Type B pancreatic cell (in vitro differentiated cells): Measurements from ENCODE around the gene ZNF771. TPM values are rescaled to one million over a fixed set of nuclear protein-coding genes. Genes with fewer than 3 reads are reported as not detected.

Source experiments
- DNase-seq: peaks from one replicate; pipeline ENCODE4 v3.0.0; 2021; ENCODE audit warnings: mixed read lengths; ENCODE audit not compliant: unreplicated experiment; ENCODE audit errors: extremely low spot score
- H3K27ac Mint-ChIP-seq: 2 replicates; pipeline ENCODE4 v1.8.0; 2021; ENCODE audit warnings: mild to moderate bottlenecking, mixed read lengths
- H3K27me3 Mint-ChIP-seq: 2 replicates; pipeline ENCODE4 v1.8.0; 2021; ENCODE audit warnings: mixed read lengths
- H3K36me3 Mint-ChIP-seq: 2 replicates; pipeline ENCODE4 v1.8.0; 2021; ENCODE audit warnings: mixed read lengths
- H3K4me1 Mint-ChIP-seq: one replicate; pipeline ENCODE4 v1.8.0; 2021; ENCODE audit warnings: mixed read lengths; ENCODE audit not compliant: unreplicated experiment
- H3K4me3 Mint-ChIP-seq: 2 replicates; pipeline ENCODE4 v1.8.0; 2021; ENCODE audit warnings: mild to moderate bottlenecking, mixed read lengths
- H3K9me3 Mint-ChIP-seq: 2 replicates; pipeline ENCODE4 v1.8.0; 2021; ENCODE audit warnings: mixed read lengths
- total RNA-seq: library from RNA; stranded (reverse); gene quantifications from 2 replicates; pipeline ENCODE4 v1.2.1, GENCODE V29; 2021; ENCODE audit warnings: low replicate concordance
- TF ChIP-seq, protein P1 (sequence below): fragments of 200-600 bp; sonication (generic); conservative IDR thresholded peaks from 2 replicates; pipeline ENCODE4 v1.5.0; 2021; ENCODE audit warnings: antibody characterized with exemption, mild to moderate bottlenecking

ZNF771 gene
- total RNA-seq, 1 donor from 2014 or later = 15.5 TPM

- H3K4me3 Mint-ChIP-seq = no peak overlapping the region
- no peaks in the 10 kb centered on the region for H3K9me3 Mint-ChIP-seq
- peaks cover 18% of the 10 kb centered on the region for H3K36me3 Mint-ChIP-seq
- no peaks in the 10 kb centered on the region for H3K27me3 Mint-ChIP-seq
- TF ChIP-seq, protein P1, sequence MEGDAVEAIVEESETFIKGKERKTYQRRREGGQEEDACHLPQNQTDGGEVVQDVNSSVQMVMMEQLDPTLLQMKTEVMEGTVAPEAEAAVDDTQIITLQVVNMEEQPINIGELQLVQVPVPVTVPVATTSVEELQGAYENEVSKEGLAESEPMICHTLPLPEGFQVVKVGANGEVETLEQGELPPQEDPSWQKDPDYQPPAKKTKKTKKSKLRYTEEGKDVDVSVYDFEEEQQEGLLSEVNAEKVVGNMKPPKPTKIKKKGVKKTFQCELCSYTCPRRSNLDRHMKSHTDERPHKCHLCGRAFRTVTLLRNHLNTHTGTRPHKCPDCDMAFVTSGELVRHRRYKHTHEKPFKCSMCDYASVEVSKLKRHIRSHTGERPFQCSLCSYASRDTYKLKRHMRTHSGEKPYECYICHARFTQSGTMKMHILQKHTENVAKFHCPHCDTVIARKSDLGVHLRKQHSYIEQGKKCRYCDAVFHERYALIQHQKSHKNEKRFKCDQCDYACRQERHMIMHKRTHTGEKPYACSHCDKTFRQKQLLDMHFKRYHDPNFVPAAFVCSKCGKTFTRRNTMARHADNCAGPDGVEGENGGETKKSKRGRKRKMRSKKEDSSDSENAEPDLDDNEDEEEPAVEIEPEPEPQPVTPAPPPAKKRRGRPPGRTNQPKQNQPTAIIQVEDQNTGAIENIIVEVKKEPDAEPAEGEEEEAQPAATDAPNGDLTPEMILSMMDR = no peak
- H3K27ac Mint-ChIP-seq = peak overlapping the region; percentile 55
- no peak for DNase-seq
- H3K4me1 Mint-ChIP-seq = peaks cover 7% of the 10 kb centered on the region
These were observed 46.2 kb upstream of the ZNF771 start for GRCh38 chr16:30361180-30361579.

GRCh38 chr16:30365200-30365599 lies 42.2 kb upstream of the ZNF771 start:
- H3K4me3 Mint-ChIP-seq = no peak overlapping the region

GRCh38 chr16:30366511-30366910 lies 40.9 kb upstream of the ZNF771 start:
- Mint-ChIP-seq H3K9me3 (no peaks in the 10 kb centered on the region), H3K36me3 (peaks cover 14% of the 10 kb centered on the region), H3K27ac (no peak overlapping the region), H3K4me3 (peak overlapping the region; percentile 94), H3K4me1 (peaks cover 35% of the 10 kb centered on the region), H3K27me3 (no peaks in the 10 kb centered on the region)
- no peak for DNase-seq
- TF ChIP-seq, protein P1 = no peak

More at GRCh38 chr16:30365200-30365599, 42.2 kb upstream of the ZNF771 start:
- peaks cover 29% of the 10 kb centered on the region for H3K4me1 Mint-ChIP-seq
- H3K36me3 Mint-ChIP-seq = peaks cover 18% of the 10 kb centered on the region
- no peaks in the 10 kb centered on the region for H3K27me3 Mint-ChIP-seq
- no peaks in the 10 kb centered on the region for H3K9me3 Mint-ChIP-seq
- no peak for DNase-seq
- TF ChIP-seq, protein P1 = no peak
- H3K27ac Mint-ChIP-seq = no peak overlapping the region

DNA sequence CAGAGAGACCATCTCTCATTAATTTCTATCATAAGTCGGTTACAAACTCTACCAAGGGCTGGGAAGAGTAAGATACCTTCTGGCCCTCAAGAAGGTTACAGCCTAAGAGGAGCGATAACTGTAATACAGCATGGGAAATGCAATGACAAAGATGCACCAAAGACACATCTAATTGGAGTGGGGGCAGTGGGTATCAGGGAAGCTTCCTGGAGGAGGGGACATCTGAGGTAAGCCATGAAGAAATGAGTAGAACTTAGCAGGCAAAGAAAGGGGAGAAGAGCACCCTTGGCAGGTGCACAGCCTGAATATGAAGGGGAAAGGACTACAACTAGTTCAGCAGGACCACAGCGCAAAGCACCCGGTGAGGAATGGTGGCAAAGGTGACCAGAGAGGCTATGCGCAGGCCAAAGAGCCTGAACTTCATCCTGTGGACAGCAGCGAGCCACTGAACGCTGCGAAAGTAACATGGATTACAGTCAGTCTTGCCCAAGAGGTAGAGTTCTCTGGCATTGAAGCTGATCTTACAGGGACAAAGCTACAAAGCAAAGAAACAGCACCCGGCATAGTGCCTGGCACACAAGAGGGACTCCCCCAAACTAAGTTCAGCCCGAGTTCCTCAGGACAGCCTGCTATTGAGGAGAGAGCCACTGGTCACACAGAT lies 39.9 kb upstream of the ZNF771 start:
- TF ChIP-seq, protein P1 = no peak
- no peak for DNase-seq
- Mint-ChIP-seq H3K4me1 (peaks cover 41% of the 10 kb centered on the region), H3K36me3 (peaks cover 10% of the 10 kb centered on the region), H3K9me3 (no peaks in the 10 kb centered on the region), H3K27ac (peak overlapping the region; percentile 66), H3K27me3 (no peaks in the 10 kb centered on the region), H3K4me3 (peak overlapping the region; percentile 94)

- Mint-ChIP-seq H3K9me3 (no peaks in the 10 kb centered on the region), H3K27me3 (no peaks in the 10 kb centered on the region), H3K4me1 (peaks cover 41% of the 10 kb centered on the region), H3K27ac (peak overlapping the region; percentile 66), H3K36me3 (peaks cover 5% of the 10 kb centered on the region), H3K4me3 (peak overlapping the region; percentile 94)
- TF ChIP-seq, protein P1 = no peak
- no peak for DNase-seq
These were observed 39.1 kb upstream of the ZNF771 start for GRCh38 chr16:30368122-30368791.
